GM19324 (cell line): ENCODE data around the gene CEMIP.

Experiments used
- ATAC-seq: cut with Tn5 transposase; IDR thresholded peaks from one replicate; pipeline ENCODE4 v1.9.1; 2021; ENCODE audit warnings: mild to moderate bottlenecking, moderate library complexity; ENCODE audit not compliant: unreplicated experiment, low FRiP score

The CEMIP gene

DNA sequence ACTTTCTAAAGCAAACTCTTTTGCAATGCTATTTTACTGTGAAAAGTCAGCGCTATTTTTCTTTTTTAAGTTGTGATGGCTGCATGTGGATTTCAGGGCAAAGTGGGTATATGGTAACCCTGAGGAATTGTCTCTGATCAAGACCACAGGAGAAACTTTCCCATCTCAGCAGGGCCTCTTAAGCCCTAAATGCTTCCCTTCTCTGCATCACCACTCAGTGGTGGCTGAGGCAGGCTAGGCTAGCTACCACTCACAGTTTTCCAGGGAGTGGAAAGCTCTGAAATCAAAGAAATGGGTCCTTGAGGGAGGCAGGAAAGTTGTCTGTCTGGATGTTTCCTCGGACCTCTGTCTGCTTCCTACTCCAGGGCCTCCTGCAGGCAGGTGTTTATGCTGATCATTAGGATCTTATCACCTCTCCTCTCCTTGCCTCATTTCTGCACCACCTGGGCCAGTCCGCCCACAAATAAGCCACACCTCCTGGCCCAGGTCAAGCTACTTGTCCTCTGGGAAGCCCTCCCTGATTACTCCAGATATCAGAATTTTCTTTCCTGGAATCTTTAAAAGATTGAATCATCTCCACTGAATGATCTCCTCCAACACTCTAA, 37.0 kb downstream of the CEMIP start:
- no peak for ATAC-seq

DNA sequence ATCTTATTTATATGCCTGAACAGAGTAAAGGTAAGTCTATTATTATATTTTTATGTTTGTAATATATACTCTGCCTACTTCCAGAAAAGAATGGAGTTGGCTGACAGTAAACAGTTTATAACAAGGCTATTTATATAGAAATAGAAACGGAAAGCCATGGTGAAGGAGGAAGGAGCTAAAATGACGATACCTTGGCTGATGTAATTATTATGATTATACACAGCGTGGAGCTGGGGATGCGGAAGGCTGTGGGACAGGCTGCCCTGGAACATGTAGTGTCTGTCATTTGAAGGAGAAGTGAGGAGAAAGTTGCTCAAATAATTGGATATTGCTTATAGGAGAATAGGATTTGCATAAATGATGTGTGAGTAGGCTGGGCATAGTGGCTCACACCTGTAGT, 37.8 kb downstream of the CEMIP start:
- ATAC-seq, result no peak

GRCh38 chr15:80817901-80818300, 38.7 kb downstream of the CEMIP start:
- ATAC-seq, result no peak

DNA sequence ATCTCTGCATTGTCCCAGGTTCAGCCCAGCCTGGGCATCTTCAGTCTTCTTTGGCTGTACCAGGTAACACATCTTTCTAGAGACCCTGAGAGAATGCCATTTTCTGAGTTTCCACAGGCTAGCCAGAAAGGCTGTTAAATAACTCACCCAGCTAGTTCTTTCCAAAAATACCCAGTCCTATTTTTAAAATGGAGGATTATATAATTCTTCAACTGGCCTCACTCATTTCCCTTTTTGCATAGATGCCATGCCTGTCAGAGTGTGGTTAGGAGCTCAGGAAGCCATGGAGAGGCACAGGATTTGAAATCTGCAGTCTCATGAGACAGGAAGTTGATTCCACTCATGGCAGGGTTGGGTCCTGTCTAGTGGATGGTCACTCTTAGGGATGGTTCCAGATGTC, 39.8 kb downstream of the CEMIP start:
- ATAC-seq, result no peak

- ATAC-seq, result no peak
Observed at GRCh38 chr15:80820092-80820491, 40.9 kb downstream of the CEMIP start.

GRCh38 chr15:80822256-80822655, 43.1 kb downstream of the CEMIP start:
- no peak for ATAC-seq

DNA sequence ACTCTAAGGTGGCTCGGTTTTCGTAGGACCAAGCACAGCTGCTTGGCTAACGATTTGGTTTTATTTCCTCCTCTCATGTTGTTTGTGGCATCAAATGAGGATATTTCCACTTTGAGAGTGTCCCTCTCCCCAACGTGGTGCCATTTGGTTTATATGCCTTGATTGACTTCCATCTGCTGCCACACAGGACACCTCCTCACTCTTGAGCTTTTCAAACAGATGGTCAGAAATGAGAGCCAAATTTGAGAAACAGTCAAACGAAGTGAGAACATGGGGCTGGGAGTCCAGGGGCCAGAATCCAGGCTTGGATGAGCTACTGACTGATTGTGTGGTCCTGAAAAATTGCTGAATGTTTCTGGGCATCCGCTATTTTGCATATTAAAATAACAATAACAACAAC, 43.5 kb downstream of the CEMIP start:
- no peak for ATAC-seq

- ATAC-seq, result no peak
Observed at GRCh38 chr15:80823120-80823519, 44.0 kb downstream of the CEMIP start.

- no peak for ATAC-seq
Observed at GRCh38 chr15:80823995-80824394, 44.8 kb downstream of the CEMIP start.

GRCh38 chr15:80825361-80826030, 46.3 kb downstream of the CEMIP start:
- no peak for ATAC-seq

GRCh38 chr15:80828796-80829195, 49.6 kb downstream of the CEMIP start:
- no peak for ATAC-seq

DNA sequence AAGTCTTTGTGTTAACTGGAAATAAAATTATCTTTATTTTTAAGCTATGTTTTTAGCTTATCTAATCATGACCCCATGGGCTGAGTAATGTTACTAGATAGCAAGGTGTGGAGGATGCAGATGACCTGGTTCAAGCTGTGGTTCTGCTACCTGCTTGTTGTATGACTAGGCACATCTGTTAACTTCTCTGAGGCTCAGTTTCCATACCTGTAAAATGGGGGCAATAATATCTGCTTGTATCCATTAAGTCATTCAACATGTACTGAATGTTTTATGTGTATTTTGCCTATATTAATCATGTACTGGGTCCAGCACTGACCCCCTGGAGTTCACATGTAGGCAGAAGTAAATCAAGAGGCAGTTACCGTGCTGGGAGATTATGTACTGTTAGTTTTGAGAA, 51.5 kb downstream of the CEMIP start:
- no peak for ATAC-seq

- no peak for ATAC-seq
Observed at GRCh38 chr15:80831192-80831591, 52.0 kb downstream of the CEMIP start.

DNA sequence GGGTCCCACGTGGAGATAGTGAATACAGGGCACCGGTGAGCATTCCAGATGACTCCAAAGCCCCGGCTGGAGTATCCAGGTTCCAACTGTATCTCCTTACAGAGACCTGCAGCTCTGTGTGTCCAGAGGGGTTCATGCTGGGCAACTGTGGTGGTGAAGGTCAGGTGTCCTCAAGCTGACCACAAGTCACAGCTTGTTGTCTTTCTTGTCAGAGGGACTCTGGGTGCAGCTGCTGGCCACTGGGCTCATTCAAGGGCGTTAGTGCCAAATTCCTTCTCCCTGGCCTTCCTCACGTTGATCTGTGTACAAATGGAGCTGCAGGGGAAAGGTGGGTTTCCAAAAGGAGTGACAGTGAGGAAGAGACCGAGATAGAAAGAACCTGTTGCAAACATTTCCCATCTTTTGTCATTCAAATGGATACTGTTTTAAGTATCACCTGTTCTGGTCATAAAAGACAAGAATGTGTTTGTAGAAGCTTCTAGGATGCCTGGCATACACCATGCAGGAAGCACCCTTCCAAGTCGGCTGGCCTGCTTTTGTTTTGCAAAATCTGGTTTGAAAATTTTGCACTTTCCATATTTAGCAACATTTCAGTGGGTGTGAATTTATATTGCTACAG, 52.5 kb downstream of the CEMIP start:
- no peak for ATAC-seq

- no peak for ATAC-seq
Observed at GRCh38 chr15:80832686-80833085, 53.5 kb downstream of the CEMIP start.

GRCh38 chr15:80834402-80834801, 55.2 kb downstream of the CEMIP start:
- no peak for ATAC-seq

GRCh38 chr15:80834906-80835305, 55.7 kb downstream of the CEMIP start:
- ATAC-seq, result no peak

GRCh38 chr15:80835336-80835735, 56.2 kb downstream of the CEMIP start:
- ATAC-seq, result no peak

GRCh38 chr15:80836223-80836622, 57.1 kb downstream of the CEMIP start:
- no peak for ATAC-seq

GRCh38 chr15:80837006-80837405, 57.8 kb downstream of the CEMIP start:
- no peak for ATAC-seq

DNA sequence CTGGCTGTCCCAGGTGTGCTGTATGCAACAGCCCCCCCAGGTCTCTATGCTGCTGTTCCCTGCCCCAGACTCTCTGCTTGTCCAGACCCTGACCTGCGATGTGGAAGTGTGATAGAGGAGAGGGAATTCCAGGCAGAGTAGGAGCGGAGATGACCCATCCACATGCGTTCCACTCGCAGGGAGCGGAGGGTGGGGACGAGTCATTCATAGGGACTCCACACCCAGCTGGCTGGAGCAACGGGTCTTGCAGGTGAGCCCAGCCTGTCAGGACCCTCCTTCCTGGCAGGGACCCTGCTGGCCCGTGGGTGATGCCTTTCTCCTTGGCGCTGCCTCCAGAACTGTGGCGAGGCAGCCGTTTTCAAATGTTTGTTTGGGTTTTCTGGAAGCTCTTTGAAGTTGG, 58.8 kb downstream of the CEMIP start:
- ATAC-seq, result no peak

- no peak for ATAC-seq
Observed at GRCh38 chr15:80838666-80839065, 59.5 kb downstream of the CEMIP start.
